HFF-Myc (cell line): ENCODE measurements around the gene GCM1.
"Not testable (repeated sequence)": the region's sequence is repeated elsewhere in the genome, so short reads cannot be mapped to it uniquely, and the experiment has no call there.

ENCODE experiments used
- DNase-seq: peaks from one replicate; pipeline ENCODE4 v3.0.0-alpha.2; 2011; ENCODE audit warnings: low read depth; ENCODE audit errors: extremely low read depth
- H3K4me3 ChIP-seq: replicated peaks from 2 replicates; pipeline ENCODE4 v1.5.1; 2011; ENCODE audit warnings: low read depth, mild to moderate bottlenecking, control low read depth, low read length
- CTCF ChIP-seq: IDR thresholded peaks from 2 replicates; pipeline ENCODE4 v1.5.1; 2012; ENCODE audit warnings: mild to moderate bottlenecking, low read depth, low read length, control low read depth; ENCODE audit errors: missing control alignments

GCM1 gene

GRCh38 chr6:53165293-53165692 is 16.7 kb upstream of the GCM1 start:
- H3K4me3 ChIP-seq = no peak overlapping the region
- DNase-seq = no peak
- no peak for TF ChIP-seq CTCF

- H3K4me3 ChIP-seq = no peak overlapping the region
- no peak for DNase-seq
- TF ChIP-seq CTCF = no peak
Observed at GRCh38 chr6:53162606-53163005, 14.0 kb upstream of the GCM1 start.

- DNase-seq = no peak
- H3K4me3 ChIP-seq = no peak overlapping the region
- no peak for TF ChIP-seq CTCF
Observed at GRCh38 chr6:53161481-53162009, 12.9 kb upstream of the GCM1 start.

- no peak for DNase-seq
- H3K4me3 ChIP-seq = no peak overlapping the region
- TF ChIP-seq CTCF = peak; percentile 4
Observed at GRCh38 chr6:53159558-53159957, 10.9 kb upstream of the GCM1 start.

- DNase-seq, H3K4me3 ChIP-seq: not testable (repeated sequence)
Observed at GRCh38 chr6:53158076-53158475, 9.4 kb upstream of the GCM1 start.

GRCh38 chr6:53155279-53155678 is 6.6 kb upstream of the GCM1 start:
- H3K4me3 ChIP-seq = not testable (repeated sequence)

GRCh38 chr6:53154794-53155193 is 6.2 kb upstream of the GCM1 start:
- TF ChIP-seq CTCF = no peak
- DNase-seq = no peak
- no peak overlapping the region for H3K4me3 ChIP-seq

More at GRCh38 chr6:53155279-53155678, 6.6 kb upstream of the GCM1 start:
- DNase-seq = not testable (repeated sequence)

- no peak overlapping the region for H3K4me3 ChIP-seq
- TF ChIP-seq CTCF = no peak
- DNase-seq = no peak
Observed at GRCh38 chr6:53154071-53154470, 5.4 kb upstream of the GCM1 start.
